Activated CD8-positive, alpha-beta T cell treated with anti-CD3 and anti-CD28 coated beads, Interleukin-2, amount 10 ng/mL, durations not matched to agents 7 days and 5 days (primary cell): ENCODE results near the gene KRTAP10-12. TPM values are rescaled to one million over a fixed set of nuclear protein-coding genes. Genes with fewer than 3 reads are reported as not detected.

Experiments used
- ATAC-seq: fragments of 150-1000 bp; cut with Tn5 transposase; one replicate; pipeline ENCODE4 v1.10.0; 2021; ENCODE audit warnings: moderate library complexity
- CTCF ChIA-PET: fragments of 350-600 bp; sonication (Branson Sonifier 250); formaldehyde crosslinking; loops from one replicate; lab custom pipeline; 2021; ENCODE audit warnings: antibody characterized with exemption; lab: Charles Lee
- POLR2A ChIA-PET: fragments of 350-600 bp; sonication (Branson Sonifier 250); formaldehyde crosslinking; loops from one replicate; lab custom pipeline; 2021; ENCODE audit warnings: antibody characterized with exemption; lab: Charles Lee
- DNase-seq: peaks from one replicate; pipeline ENCODE4 v3.0.0-alpha.2; 2020
- H3K27ac Mint-ChIP-seq: one replicate; pipeline ENCODE4 v1.8.0; 2021; ENCODE audit warnings: mild to moderate bottlenecking, mixed read lengths
- H3K27me3 Mint-ChIP-seq: one replicate; pipeline ENCODE4 v1.8.0; 2021; ENCODE audit warnings: low read depth, mixed read lengths
- H3K36me3 Mint-ChIP-seq: one replicate; pipeline ENCODE4 v1.8.0; 2021; ENCODE audit warnings: low read depth, mixed read lengths
- H3K4me1 Mint-ChIP-seq: one replicate; pipeline ENCODE4 v1.8.0; 2021; ENCODE audit warnings: low read depth, mixed read lengths
- H3K4me3 Mint-ChIP-seq: one replicate; pipeline ENCODE4 v1.8.0; 2021; ENCODE audit warnings: mild to moderate bottlenecking, mixed read lengths
- H3K9me3 Mint-ChIP-seq: one replicate; pipeline ENCODE4 v1.8.0; 2022; ENCODE audit warnings: mixed read lengths; ENCODE audit not compliant: insufficient read depth
- total RNA-seq, 2 experiments: library from RNA; stranded (reverse); gene quantifications; one replicate each; pipeline ENCODE4 v1.2.3, GENCODE V29; 2021

Gene KRTAP10-12
- total RNA-seq, 2 experiments from 2014 or later = not detected

DNA sequence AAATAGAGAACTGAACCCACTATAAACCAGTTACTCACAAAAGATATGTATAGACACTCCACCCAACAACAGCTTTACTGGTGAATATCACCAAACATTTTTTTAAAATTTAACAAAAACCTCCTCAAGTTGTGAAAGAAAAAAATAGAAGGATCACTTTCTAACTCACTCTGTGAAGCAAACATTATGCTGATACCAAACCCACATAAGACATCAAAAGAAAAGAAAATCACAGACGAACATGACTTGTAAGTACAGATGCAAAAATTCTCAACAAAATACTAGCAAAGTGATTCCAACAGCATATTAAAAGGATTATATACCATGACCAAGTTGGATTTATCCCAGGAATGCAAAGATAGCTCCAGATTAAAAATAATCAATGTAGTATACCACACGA is 5.3 kb upstream of the KRTAP10-12 start:
- Mint-ChIP-seq H3K9me3 (peaks cover 24% of the 10 kb centered on the region), H3K27ac (no peak overlapping the region), H3K4me3 (no peak overlapping the region), H3K36me3 (peaks cover 7% of the 10 kb centered on the region), H3K27me3 (peaks cover 21% of the 10 kb centered on the region), H3K4me1 (peaks cover 5% of the 10 kb centered on the region)
- ATAC-seq = no peak
- POLR2A ChIA-PET = no interaction called here
- CTCF ChIA-PET = interaction anchor here (1.0 kb wide), 2 partner anchors 34 to 102 kb away, joined by 3 to 5 read pairs; partner anchors contain the start of gene KRTAP12-3
- no peak for DNase-seq

DNA sequence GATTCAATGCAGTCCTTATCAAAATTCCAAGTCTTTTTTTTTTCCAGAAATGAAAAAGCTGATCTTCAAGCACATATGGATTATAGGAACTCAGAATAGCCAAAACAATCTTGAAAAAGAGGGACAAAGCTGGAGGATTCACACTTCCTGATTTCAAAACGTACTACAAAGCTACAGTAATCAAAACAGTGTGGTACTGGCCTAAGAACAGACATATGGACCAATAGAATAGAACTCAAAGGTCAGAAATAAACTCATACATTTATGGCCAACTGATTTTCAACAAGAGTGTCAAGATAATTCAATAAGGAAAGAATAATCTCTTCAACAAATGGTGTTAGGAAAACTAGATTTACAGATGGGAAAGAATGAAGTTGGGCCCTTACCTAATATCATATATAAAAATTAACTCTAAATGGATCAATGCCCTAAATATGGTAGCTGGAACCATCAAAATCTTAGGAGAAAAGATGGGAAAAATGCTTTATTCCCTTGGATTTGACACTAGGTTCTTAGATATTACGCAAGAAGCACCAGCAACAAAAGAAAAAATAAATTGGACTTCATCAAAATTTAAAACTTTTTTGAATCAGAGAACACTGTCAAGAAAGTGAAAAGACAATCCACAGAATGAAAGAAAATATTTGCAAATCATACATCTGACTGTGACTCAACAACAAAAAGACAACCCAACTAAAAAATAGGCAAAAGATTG is 4.0 kb upstream of the KRTAP10-12 start:
- Mint-ChIP-seq H3K9me3 (peaks cover 24% of the 10 kb centered on the region), H3K36me3 (peaks cover 7% of the 10 kb centered on the region), H3K4me1 (peaks cover 2% of the 10 kb centered on the region), H3K27ac (no peak overlapping the region), H3K4me3 (no peak overlapping the region), H3K27me3 (peaks cover 33% of the 10 kb centered on the region)
- ATAC-seq (no peak), DNase-seq (no peak)
- ChIA-PET CTCF (no interaction called here), POLR2A (no interaction called here)

DNA sequence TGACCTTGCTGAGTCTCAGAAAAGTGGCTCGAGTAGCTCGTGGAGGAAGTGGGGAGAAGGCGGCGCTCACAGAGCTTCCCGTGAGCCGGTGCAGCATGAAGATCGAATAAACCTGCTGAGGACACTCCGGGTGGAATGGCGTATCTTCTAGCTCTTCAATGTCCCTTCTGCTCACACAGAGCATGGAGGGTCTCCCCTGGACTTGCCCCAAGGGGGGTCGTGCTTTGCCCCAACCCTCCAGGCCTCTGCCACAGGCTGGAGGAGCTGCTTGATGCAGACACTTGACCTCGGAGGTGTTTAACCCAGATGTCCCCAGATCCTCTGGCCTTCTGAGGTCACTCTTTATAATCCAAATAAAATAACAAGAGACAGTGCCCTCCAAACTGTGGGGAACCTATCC is 2.2 kb upstream of the KRTAP10-12 start:
- POLR2A ChIA-PET = no interaction called here

DNA sequence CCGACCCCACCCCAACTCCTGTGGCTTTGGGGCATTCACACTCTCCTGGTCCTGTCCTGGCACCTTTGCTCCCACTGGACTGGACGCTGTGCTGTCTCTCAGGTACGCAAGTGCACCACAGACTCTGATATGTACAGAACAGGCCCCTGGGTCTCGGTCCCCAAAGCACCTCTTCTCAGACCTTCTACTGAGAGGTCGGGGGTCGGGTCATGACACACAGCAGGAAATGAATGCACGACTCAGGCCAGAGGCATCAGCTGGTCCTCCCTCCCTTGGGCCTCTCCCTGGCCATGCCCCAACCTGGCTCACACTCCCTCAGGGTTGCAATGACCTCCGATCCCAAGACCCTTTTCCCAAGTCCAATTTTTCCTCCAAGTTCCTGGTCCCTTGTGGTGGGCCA is 1.8 kb upstream of the KRTAP10-12 start:
- DNase-seq (peak; percentile 17), ATAC-seq (no peak)
- peaks cover 46% of the 10 kb centered on the region for H3K27me3 Mint-ChIP-seq
- H3K36me3 Mint-ChIP-seq = peaks cover 7% of the 10 kb centered on the region
- ChIA-PET CTCF (no interaction called here), POLR2A (no interaction called here)
- peaks cover 24% of the 10 kb centered on the region for H3K9me3 Mint-ChIP-seq
- peaks cover 2% of the 10 kb centered on the region for H3K4me1 Mint-ChIP-seq
- H3K4me3 Mint-ChIP-seq = no peak overlapping the region
- no peak overlapping the region for H3K27ac Mint-ChIP-seq

More for the DNA sequence above, 2.2 kb upstream of the KRTAP10-12 start:
- Mint-ChIP-seq H3K4me3 (no peak overlapping the region), H3K27ac (no peak overlapping the region), H3K36me3 (peaks cover 7% of the 10 kb centered on the region), H3K4me1 (peaks cover 2% of the 10 kb centered on the region), H3K27me3 (peaks cover 45% of the 10 kb centered on the region), H3K9me3 (peaks cover 24% of the 10 kb centered on the region)
- ATAC-seq (no peak), DNase-seq (peak; percentile 19)
- CTCF ChIA-PET = no interaction called here

DNA sequence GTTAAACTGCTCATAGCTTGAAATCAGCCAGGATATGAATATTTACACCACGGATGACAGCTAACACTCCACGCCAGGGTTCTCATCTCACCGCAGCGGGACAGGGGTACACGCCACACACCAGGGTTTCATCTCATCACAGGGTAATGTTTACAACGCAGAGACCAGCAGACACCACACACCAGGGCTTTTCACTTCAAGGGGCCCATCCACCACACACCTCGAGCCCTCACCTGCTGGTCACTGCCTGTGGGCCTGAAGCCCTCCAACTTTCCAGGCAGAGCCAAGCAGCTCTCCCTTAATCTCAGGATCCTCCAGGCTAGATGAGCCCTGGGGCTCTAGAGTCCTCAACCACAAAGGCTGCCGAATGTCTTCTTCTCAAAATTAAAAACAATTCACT is 1.3 kb upstream of the KRTAP10-12 start:
- no peak overlapping the region for H3K4me3 Mint-ChIP-seq
- ChIA-PET POLR2A (no interaction called here), CTCF (no interaction called here)
- H3K9me3 Mint-ChIP-seq = peaks cover 24% of the 10 kb centered on the region
- no peak for DNase-seq
- no peak overlapping the region for H3K27ac Mint-ChIP-seq
- no peak for ATAC-seq
- H3K4me1 Mint-ChIP-seq = peaks cover 2% of the 10 kb centered on the region
- peaks cover 7% of the 10 kb centered on the region for H3K36me3 Mint-ChIP-seq
- peaks cover 44% of the 10 kb centered on the region for H3K27me3 Mint-ChIP-seq

DNA sequence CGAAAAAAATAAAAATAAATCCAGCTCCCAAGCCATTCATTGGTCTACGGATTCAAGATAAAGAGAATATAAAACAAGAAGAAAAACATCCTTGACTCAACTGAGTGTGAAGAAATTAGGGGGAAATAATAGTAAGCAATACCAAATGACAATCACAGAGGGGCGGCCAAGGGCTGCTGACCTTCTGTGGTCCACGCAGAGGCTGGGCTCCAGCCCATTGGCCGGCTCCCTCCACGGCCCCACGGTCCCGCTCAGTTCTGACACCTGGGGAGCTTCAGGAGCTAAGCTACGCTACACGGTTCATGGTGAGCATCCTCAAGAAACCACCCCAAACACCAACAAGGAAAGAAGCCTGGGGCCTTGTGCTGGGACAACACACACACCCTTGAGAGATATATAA is 400 bp upstream of the KRTAP10-12 start:
- H3K36me3 Mint-ChIP-seq = peaks cover 7% of the 10 kb centered on the region
- H3K27ac Mint-ChIP-seq = no peak overlapping the region
- ATAC-seq = no peak
- peak; percentile 14 for DNase-seq
- H3K27me3 Mint-ChIP-seq = peaks cover 45% of the 10 kb centered on the region
- POLR2A ChIA-PET = interaction anchor here (0.6 kb wide), 1 partner anchor 63 kb away, joined by 3 read pairs; no protein-coding TSS in a partner anchor
- peaks cover 2% of the 10 kb centered on the region for H3K4me1 Mint-ChIP-seq
- peaks cover 22% of the 10 kb centered on the region for H3K9me3 Mint-ChIP-seq
- no peak overlapping the region for H3K4me3 Mint-ChIP-seq
- CTCF ChIA-PET = no interaction called here

DNA sequence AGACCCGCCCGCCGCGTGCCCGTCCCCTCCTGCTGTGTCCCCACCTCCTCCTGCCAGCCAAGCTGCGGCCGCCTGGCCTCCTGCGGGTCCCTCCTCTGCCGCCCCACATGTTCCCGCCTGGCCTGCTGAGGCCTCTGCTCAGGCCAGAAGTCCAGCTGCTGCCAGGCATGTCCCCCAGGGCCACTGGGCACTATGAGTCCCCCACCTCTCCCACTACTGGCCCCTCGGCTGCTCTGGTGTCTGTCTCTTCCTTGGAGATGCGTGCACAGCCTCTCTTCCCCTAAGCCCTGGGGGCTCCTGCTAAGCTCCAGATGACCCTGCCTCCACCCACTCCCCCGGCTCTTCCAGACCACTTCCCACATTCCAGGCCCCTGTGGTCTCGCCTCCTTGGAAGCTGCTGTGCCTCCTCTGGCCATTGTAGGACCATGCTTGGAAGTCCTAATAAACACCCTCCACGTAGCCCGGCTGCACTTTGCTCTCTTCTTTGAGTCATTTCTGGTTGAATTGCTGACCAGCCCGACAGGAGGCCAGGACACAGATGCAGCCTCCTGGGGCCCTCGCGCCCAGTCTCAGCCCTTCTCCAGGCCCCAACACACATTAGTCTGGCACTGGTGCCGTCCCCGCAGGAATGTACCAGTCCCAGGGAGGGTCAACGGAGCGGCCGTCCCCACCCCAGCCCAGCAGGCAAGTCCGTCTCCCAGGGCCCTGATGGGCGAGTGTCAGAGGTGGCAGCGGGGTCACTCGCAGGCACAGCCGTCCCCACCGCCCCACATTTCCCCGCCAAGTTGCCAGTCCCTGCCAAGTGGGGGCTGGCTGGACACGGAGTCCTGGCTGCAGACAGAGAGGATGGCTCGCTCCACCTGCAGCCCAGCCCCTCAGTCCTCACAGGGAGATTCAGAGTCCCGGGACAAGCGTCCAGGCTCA is 1.1 kb downstream of the KRTAP10-12 start:
- H3K27ac Mint-ChIP-seq = no peak overlapping the region
- H3K36me3 Mint-ChIP-seq = peaks cover 3% of the 10 kb centered on the region
- ATAC-seq (no peak), DNase-seq (peak; percentile 14)
- CTCF ChIA-PET = no interaction called here
- peaks cover 9% of the 10 kb centered on the region for H3K9me3 Mint-ChIP-seq
- peaks cover 50% of the 10 kb centered on the region for H3K27me3 Mint-ChIP-seq
- H3K4me1 Mint-ChIP-seq = peaks cover 2% of the 10 kb centered on the region
- H3K4me3 Mint-ChIP-seq = no peak overlapping the region
- POLR2A ChIA-PET = no interaction called here

DNA sequence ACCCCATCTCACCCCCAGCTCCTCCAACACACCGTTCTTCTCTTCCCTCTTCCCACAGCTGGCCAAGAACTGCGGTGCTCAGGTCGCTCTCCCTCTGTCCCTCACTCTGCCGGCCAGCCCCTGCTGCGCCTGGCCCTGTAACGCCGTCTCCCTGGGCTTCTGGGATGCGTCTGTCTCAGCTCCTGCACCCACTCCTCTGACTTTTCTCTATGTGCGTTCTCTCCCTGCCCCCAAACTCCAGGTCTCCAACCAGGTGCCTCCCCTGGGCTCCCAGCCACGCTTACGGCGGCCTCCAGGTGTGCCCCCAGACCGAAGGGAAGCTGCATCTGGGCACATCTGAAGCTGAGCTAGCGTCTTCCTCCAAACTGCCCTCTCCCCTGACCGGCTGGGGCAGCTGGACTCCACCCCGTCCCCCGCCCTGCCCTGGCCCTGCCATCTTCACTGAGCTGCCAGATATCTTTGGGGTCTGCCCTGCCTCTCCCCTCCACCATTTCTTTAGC is 2.6 kb downstream of the KRTAP10-12 start:
- ATAC-seq = no peak

DNA sequence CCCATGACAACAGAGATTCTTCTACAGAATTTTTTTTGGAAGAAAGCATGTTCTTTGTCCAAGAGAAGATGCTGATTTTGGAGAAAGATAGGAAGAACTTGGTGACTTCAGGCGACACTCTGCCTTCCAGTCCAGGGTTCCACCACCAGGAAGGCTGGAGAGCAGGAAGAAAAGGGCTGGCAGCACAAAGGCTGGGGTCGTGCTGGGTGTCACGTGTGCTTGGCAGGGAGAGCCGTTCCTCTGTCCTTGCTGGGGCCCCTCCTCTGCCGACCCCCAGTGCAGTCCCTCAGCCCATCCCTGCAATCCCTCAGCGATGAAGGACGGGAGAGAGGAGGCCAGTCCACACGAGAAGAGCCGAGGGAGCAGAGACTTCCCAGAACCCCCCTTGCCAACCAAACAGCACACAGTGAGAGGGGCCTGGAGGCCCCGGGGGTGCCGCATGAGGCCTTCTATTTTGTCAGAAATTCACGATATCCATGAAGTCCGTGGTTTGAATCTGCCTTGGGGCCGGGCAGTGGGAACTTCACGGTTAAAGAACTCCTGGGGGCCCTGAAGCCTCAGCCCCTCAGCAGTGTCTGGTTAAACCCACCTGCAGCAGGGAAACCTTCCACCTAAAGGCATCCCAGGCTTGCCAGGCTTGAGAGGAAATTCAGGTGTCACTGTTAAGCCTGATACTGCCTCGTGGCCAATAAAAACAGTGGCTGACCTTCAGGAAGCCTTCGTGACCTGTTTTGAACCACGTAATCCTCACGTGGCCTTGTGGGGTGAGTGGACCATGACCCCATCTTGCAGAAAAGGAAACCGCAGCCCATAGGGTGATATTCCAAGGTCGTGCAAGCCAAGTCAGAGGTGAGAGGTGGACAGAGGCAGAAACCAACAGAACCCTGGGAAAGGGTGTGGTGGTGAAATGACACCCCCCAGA is 3.4 kb downstream of the KRTAP10-12 start:
- Mint-ChIP-seq H3K27ac (no peak overlapping the region), H3K36me3 (peaks cover 5% of the 10 kb centered on the region), H3K4me3 (no peak overlapping the region), H3K9me3 (peaks cover 7% of the 10 kb centered on the region), H3K4me1 (no peaks in the 10 kb centered on the region), H3K27me3 (peaks cover 63% of the 10 kb centered on the region)
- ChIA-PET CTCF (no interaction called here), POLR2A (no interaction called here)
- ATAC-seq (no peak), DNase-seq (peak; percentile 6)

More for the DNA sequence above, 2.6 kb downstream of the KRTAP10-12 start:
- peaks cover 56% of the 10 kb centered on the region for H3K27me3 Mint-ChIP-seq
- H3K4me1 Mint-ChIP-seq = no peaks in the 10 kb centered on the region
- no peaks in the 10 kb centered on the region for H3K36me3 Mint-ChIP-seq
- DNase-seq = no peak
- peaks cover under 1% of the 10 kb centered on the region for H3K9me3 Mint-ChIP-seq
- no peak overlapping the region for H3K4me3 Mint-ChIP-seq
- ChIA-PET POLR2A (no interaction called here), CTCF (no interaction called here)
- no peak overlapping the region for H3K27ac Mint-ChIP-seq

DNA sequence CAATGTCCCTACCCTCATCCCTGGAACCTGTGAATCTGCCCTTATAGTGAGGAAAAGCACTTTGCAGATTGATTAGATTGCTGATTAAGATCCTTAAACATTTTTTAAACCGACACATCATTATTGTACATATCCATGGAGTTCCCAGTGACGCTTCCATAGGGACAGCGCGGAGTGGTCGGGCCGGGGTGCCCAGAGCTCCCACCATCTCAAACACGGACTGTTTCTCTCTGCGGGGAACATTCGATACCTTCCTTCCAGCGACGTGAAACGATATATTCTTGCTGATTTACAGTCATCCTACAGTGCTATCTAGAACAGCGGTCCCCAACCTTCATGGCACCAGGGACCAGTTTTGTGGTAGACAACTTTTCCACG is 4.0 kb downstream of the KRTAP10-12 start:
- no peak overlapping the region for H3K27ac Mint-ChIP-seq
- peaks cover 9% of the 10 kb centered on the region for H3K36me3 Mint-ChIP-seq
- no peak overlapping the region for H3K4me3 Mint-ChIP-seq
- ChIA-PET CTCF (no interaction called here), POLR2A (no interaction called here)
- DNase-seq = peak; percentile 10
- peaks cover 11% of the 10 kb centered on the region for H3K9me3 Mint-ChIP-seq
- no peak for ATAC-seq
- H3K27me3 Mint-ChIP-seq = peaks cover 66% of the 10 kb centered on the region
- no peaks in the 10 kb centered on the region for H3K4me1 Mint-ChIP-seq

DNA sequence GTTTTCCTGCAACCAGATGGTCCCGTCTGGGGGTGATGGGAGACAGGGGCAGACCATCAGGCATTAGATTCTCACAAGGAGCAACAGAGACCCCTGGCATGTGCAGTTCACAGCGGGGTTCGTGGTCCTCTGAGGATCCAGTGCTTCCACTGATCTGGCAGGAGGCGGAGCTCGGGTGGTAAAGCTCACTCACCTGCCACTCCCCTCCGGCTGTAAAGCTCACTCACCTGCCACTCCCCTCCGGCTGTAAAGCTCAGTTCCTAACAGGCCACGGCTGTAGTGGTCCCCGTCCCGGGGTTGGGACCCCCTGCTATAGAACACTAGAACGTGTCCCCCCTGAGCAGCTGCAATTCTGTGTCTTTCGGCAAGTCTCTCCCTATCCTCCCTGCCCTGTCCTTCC is 4.6 kb downstream of the KRTAP10-12 start:
- Mint-ChIP-seq H3K4me1 (no peaks in the 10 kb centered on the region), H3K27ac (no peak overlapping the region), H3K27me3 (peaks cover 70% of the 10 kb centered on the region), H3K4me3 (no peak overlapping the region), H3K36me3 (peaks cover 13% of the 10 kb centered on the region), H3K9me3 (peaks cover 11% of the 10 kb centered on the region)
- ATAC-seq (no peak), DNase-seq (peak; percentile 7)
- POLR2A ChIA-PET = no interaction called here
- CTCF ChIA-PET = no interaction called here
